Astrocyte (in vitro differentiated cells and primary cell): ENCODE measurements around the gene DNAH17. TPM values are rescaled to one million over a fixed set of nuclear protein-coding genes. Genes with fewer than 3 reads are reported as not detected.

Experiments
- DNase-seq: peaks from one replicate; pipeline ENCODE4 v3.0.0-alpha.2; 2010; ENCODE audit warnings: low read depth
- FAIRE-seq: peaks from 2 replicates; lab custom pipeline; 2011; peaks lifted over from hg19 to GRCh38; lab: Jason Lieb, UNC
- H2AFZ ChIP-seq: 2 replicates; pipeline ENCODE4 v1.6.0; 2012; ENCODE audit warnings: low read depth, low read length, inconsistent platforms
- H3K27ac ChIP-seq: 2 replicates; pipeline ENCODE4 v1.5.1; 2011; ENCODE audit warnings: low read depth, low read length, inconsistent platforms
- H3K27me3 ChIP-seq: 2 replicates; pipeline ENCODE4 v1.6.0; 2011; ENCODE audit warnings: low read length, inconsistent platforms; ENCODE audit not compliant: insufficient read depth
- H3K36me3 ChIP-seq: 2 replicates; pipeline ENCODE4 v1.5.1; 2011; ENCODE audit warnings: low read length, inconsistent platforms; ENCODE audit not compliant: insufficient read depth
- H3K4me1 ChIP-seq: 2 replicates; pipeline ENCODE4 v1.5.1; 2011; ENCODE audit warnings: low read length, inconsistent platforms; ENCODE audit not compliant: insufficient read depth
- H3K4me2 ChIP-seq: 2 replicates; pipeline ENCODE4 v1.6.0; 2012; ENCODE audit warnings: low read length, inconsistent platforms
- H3K4me3 ChIP-seq: 2 replicates; pipeline ENCODE4 v1.5.1; 2011; ENCODE audit warnings: low read depth, mild to moderate bottlenecking, low read length, inconsistent platforms; ENCODE audit not compliant: insufficient read depth
- H3K79me2 ChIP-seq: 2 replicates; pipeline ENCODE4 v1.6.0; 2012; ENCODE audit warnings: mild to moderate bottlenecking, low read length, inconsistent platforms; ENCODE audit not compliant: insufficient read depth
- H3K9ac ChIP-seq: 2 replicates; pipeline ENCODE4 v1.6.0; 2012; ENCODE audit warnings: mild to moderate bottlenecking, low read length, inconsistent platforms
- H3K9me3 ChIP-seq: 2 replicates; pipeline ENCODE4 v1.5.1; 2012; ENCODE audit warnings: low read depth, mild to moderate bottlenecking, low read length, inconsistent platforms; ENCODE audit not compliant: insufficient read depth
- H4K20me1 ChIP-seq: 2 replicates; pipeline ENCODE4 v1.6.0; 2012; ENCODE audit warnings: low read length, inconsistent platforms; ENCODE audit not compliant: insufficient read depth
- H3K27ac Mint-ChIP-seq: one replicate; pipeline ENCODE4 v1.8.0; 2021; ENCODE audit warnings: mild to moderate bottlenecking, mixed read lengths; ENCODE audit not compliant: unreplicated experiment
- H3K27me3 Mint-ChIP-seq: one replicate; pipeline ENCODE4 v1.8.0; 2021; ENCODE audit warnings: low read depth, mixed read lengths; ENCODE audit not compliant: unreplicated experiment
- H3K36me3 Mint-ChIP-seq: one replicate; pipeline ENCODE4 v1.8.0; 2021; ENCODE audit warnings: low read depth, mixed read lengths; ENCODE audit not compliant: unreplicated experiment
- H3K4me1 Mint-ChIP-seq: one replicate; pipeline ENCODE4 v1.8.0; 2021; ENCODE audit warnings: low read depth, mixed read lengths; ENCODE audit not compliant: unreplicated experiment
- H3K4me3 Mint-ChIP-seq: one replicate; pipeline ENCODE4 v1.8.0; 2021; ENCODE audit warnings: mild to moderate bottlenecking, moderate library complexity, mixed read lengths; ENCODE audit not compliant: unreplicated experiment
- H3K9me3 Mint-ChIP-seq: one replicate; pipeline ENCODE4 v1.8.0; 2021; ENCODE audit warnings: mild to moderate bottlenecking, mixed read lengths; ENCODE audit not compliant: unreplicated experiment
- CTCF ChIP-seq: IDR thresholded peaks from 2 replicates; pipeline ENCODE4 v1.5.1; 2011; ENCODE audit warnings: low read depth, mild to moderate bottlenecking, inconsistent platforms, low read length, moderate library complexity; ENCODE audit not compliant: insufficient read depth
- EZH2 ChIP-seq: IDR thresholded peaks from 2 replicates; pipeline ENCODE4 v1.6.1; 2012; ENCODE audit warnings: mild to moderate bottlenecking, low read length, inconsistent platforms; ENCODE audit not compliant: insufficient read depth
- total RNA-seq: library from RNA; stranded (reverse); gene quantifications from 2 replicates; pipeline ENCODE4 v1.2.1, GENCODE V29; 2021

DNAH17 gene
- total RNA-seq, 1 donor from 2014 or later = 0.14 TPM

GRCh38 chr17:78485290-78486168 is 91.7 kb downstream of the DNAH17 start:
- FAIRE-seq = no peak

GRCh38 chr17:78484271-78485246 is 92.6 kb downstream of the DNAH17 start:
- DNase-seq (no peak), FAIRE-seq (no peak)
- Histone ChIP-seq H3K9ac (no peak overlapping the region), H3K36me3 (no peaks in the 10 kb centered on the region), H3K9me3 (no peaks in the 10 kb centered on the region), H3K4me1 (no peaks in the 10 kb centered on the region), H2AFZ (peak overlapping the region; percentile 72), H3K27ac (no peak overlapping the region), H4K20me1 (no peaks in the 10 kb centered on the region), H3K4me3 (peak overlapping the region; percentile 41), H3K4me2 (peak overlapping the region; percentile 76), H3K27me3 (no peaks in the 10 kb centered on the region), H3K79me2 (no peaks in the 10 kb centered on the region)
- TF ChIP-seq EZH2 (no peak), CTCF (no peak)
- Mint-ChIP-seq H3K9me3 (peaks cover 3% of the 10 kb centered on the region), H3K27me3 (peaks cover 54% of the 10 kb centered on the region), H3K36me3 (no peaks in the 10 kb centered on the region), H3K4me3 (peak overlapping the region; percentile 75), H3K27ac (no peak overlapping the region), H3K4me1 (peaks cover 4% of the 10 kb centered on the region)

More at GRCh38 chr17:78485290-78486168, 91.7 kb downstream of the DNAH17 start:
- TF ChIP-seq CTCF = no peak
- TF ChIP-seq EZH2 = no peak
- Histone ChIP-seq H3K79me2 (no peaks in the 10 kb centered on the region), H3K4me1 (no peaks in the 10 kb centered on the region), H3K4me3 (no peak overlapping the region), H3K4me2 (peak overlapping the region; percentile 76), H3K27me3 (no peaks in the 10 kb centered on the region), H3K36me3 (no peaks in the 10 kb centered on the region), H2AFZ (peak overlapping the region; percentile 72), H3K9ac (no peak overlapping the region), H3K9me3 (no peaks in the 10 kb centered on the region), H3K27ac (no peak overlapping the region), H4K20me1 (no peaks in the 10 kb centered on the region)
- H3K9me3 Mint-ChIP-seq = peaks cover 3% of the 10 kb centered on the region
- peaks cover 59% of the 10 kb centered on the region for H3K27me3 Mint-ChIP-seq
- DNase-seq = no peak
- peaks cover 4% of the 10 kb centered on the region for H3K4me1 Mint-ChIP-seq
- peak overlapping the region; percentile 57 for H3K4me3 Mint-ChIP-seq
- no peaks in the 10 kb centered on the region for H3K36me3 Mint-ChIP-seq
- no peak overlapping the region for H3K27ac Mint-ChIP-seq
